HG03442 (cell line): ENCODE data around the gene ONECUT3.

ENCODE experiments used
- ATAC-seq: cut with Tn5 transposase; IDR thresholded peaks from one replicate; pipeline ENCODE4 v1.9.1; 2021; ENCODE audit warnings: mild to moderate bottlenecking, moderate library complexity; ENCODE audit not compliant: unreplicated experiment

Gene ONECUT3

GRCh38 chr19:1739960-1740629, 13.2 kb upstream of the ONECUT3 start:
- no peak for ATAC-seq

DNA sequence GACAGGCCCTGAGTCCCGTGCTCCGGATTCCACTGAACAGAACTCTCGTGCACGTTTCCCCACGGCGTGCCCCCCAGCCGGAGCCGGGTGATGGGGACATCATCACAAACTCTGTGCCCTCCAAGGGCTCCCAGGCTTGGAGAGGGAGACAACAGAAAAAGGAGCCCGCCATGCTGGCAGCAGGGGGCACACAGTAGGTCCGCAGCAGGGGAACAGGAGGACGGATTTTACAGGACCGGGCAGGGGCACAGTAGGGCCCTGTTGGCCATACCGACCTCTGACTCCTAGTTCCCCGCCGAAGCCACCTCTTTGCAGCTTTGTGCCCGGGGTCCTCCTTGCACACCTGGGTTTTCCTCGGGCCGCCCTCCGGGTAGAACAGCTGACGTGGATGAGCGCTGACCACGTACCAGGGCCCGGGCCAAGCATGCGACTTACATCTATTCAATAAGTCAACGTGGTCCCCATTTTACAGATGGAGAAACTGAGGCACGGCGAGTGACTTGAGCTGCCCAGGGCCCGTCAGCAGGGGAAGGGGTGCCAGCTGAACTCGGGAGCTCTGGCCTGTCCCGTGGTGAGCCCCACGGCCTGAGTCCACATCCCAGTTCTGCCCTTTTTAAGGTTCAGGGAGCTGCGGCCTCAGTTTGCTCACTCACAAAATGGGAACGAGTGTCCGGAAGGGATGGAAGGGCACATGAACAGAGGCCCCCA, 10.2 kb upstream of the ONECUT3 start:
- no peak for ATAC-seq

DNA sequence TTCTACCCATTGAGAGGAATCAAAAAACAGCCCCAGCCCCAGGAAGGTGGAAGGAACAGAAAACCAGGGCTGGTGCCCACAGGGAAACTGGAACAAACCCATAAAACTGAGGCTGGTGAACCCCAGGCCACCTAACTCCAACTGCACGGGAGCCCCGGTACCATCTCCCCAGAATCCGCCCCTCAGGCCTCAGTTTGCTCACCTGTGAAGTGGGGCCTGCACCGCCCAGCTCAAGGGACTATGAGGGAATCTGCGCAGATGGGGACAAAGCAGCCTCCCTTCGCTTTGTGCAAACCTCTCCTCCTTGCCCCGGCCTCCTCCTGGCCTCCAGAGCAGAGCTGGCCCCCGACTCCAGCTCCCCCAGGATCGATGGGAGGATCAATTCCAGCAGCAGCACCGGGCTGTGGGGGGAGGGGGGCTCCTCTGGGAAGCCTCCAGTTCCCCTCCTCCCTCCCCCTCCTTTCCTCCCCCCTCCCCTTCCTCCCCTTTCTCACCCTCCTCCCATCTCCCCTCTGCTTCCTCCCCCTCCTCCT, 9.1 kb upstream of the ONECUT3 start:
- no peak for ATAC-seq

DNA sequence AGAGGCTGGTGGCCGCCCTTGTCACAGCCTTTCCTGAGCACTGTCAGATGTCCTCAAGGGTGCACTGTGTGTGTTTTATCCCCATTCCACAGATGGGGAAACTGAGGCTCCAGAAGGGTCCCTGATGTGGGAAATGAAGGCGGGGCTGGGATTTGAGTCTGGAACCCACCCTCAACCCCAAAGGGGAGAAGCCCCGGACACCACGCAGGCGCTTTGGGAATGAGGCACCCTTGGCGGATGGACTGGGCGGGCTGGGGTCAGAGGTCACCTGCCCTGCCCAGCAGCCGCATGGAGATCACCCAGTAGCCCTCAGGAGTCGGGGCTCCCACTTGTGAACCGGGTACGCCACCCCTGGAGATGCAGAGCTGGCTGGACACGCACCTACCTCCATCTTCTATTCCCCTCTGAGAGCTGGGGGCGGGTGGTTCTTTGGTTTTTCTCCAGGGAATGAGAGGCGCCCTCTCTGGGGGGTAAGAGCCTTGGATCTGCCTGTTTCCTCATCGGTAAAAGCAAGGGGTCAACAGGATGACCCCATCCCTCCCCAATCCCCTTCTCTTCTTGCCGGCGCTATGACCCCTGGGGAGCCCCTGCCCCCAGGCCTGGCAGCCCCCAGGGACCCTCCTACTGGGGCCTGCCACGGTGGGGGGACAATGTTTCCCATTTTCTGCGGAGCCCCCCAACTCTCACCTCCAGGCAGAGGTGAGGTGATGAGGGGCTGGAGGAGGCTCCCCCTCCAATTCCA, 8.3 kb upstream of the ONECUT3 start:
- ATAC-seq: no peak

DNA sequence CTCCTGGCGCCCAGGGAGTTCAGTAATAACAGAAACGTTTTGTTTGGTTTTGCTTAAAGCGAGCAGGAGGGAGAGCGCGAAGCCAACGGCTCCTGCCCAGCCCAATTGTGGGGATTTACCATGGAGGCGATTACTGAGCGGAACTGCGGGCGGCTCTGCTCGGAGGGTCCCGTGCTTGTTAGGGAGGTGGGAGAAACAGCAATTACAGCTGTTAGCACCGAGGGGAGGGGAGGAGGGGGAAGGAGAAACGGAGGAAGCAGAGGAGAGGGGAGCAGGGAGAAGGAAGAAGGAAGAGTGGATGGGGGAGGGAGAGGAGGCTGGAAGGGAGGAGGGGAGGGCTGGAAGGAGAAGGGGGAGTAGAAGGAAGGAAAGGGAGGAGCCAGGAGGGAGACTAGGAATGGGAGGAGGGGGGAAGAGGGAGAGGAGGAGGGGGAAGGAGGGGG, 7.7 kb upstream of the ONECUT3 start:
- no peak for ATAC-seq

- ATAC-seq: no peak
Measured at GRCh38 chr19:1746401-1747284, 6.7 kb upstream of the ONECUT3 start.

- no peak for ATAC-seq
Measured at GRCh38 chr19:1747285-1748114, 5.8 kb upstream of the ONECUT3 start.

DNA sequence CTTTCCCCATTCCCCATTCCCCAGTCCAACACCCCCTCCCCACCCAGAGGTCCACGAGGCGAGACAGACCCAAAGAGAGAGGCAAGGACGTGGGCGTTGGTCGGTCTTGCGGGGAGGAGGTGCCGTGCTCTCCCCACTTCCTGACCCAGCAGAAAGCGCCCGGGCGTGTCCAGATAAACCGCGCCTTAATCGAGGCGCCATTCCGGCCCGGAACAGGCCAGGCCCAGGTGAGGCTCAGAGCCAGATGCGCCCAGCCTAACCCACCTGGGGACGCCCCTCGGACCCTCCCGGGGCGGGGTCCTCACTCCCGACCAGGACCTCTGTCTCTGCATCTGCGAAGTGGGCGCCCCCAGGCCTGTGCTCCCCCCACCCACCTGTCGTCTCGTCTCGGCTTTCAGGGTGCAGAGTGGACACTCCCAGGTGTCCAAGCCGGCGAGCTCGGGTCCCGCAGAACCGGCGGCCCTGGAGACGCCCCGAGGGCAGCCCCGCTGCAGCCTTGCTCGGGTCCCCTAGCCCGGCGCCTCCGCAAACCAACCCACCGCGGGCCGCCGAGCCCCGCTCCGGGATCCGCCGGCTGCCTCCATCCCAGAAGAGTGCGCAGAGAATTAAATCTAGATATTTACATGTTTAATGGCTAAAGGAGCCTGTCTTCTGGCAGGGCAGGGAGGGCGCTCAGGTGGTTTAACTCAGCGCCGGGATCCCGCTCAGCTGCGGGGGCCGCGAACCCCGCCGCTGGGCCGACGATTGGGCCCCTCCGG, 5.0 kb upstream of the ONECUT3 start:
- ATAC-seq: no peak

DNA sequence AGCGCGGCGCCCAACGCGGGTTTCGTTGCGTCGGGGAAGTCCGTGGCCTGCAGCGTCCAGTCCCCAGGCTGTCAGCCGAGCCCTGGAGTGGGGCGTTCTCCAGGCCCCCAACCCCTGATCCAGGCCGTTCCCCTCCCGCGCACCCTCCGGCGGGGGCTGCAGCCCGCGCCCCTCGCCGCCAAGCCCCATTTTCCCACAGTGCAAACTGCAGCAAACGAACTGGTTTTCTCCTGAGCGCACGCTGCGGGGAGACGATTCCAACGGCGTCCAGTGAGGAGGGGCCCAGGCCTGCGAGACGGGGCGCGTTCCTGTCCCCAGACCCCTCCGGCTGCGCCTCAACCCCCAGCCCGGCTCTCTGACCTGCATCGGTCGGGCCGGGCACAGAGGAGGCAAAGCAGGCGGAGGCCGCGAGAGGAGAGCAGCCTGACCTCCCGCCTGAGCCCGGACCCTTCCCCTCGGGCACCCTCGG, 4.4 kb upstream of the ONECUT3 start:
- ATAC-seq: no peak

DNA sequence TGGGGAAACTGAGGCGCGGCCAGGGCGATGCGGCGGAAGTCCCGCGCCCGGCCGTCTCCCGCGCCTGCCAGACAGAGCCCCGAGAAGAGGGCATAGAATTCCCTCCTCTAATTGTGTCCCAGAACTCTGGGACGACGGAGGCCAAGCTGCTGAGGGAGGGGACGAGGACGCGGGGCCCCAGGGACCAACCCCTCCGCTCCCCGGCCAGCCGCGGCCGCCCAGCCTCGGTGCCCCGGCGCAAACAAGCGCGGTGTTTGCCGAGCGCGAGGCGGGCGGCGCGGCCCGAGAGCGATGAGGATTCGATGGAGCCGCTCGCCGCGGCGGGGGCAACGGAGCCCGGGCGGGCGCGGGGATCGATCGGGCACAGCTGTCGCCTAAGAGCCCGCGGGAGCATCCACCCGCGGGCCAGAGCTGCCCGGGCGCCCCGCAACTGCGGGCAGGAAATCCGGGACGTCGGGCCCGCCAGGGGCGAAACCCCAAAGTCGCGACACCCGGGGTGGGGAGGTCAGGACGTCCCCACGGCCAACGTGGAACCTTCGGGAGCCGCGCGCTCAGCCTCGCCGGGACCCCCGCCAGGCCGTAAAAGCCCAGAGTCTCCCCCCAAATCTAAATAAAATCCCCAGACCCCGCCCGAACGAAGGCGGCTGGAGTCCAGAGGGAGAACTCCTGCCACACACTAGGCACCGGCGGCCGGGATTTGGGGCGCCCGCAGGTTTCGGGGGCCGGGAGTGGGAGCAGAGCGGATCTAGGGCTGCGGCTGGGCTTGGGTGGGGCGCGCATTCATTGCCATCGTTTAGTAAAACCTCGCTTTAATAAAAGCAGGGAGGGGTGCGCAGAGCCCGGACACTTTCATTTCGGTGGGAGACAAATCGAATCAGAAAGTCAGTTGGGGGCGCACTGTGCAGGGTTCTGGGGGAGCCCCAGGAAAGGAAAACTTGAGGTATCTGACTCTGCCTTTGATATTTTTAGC, 3.6 kb upstream of the ONECUT3 start:
- ATAC-seq: no peak

- no peak for ATAC-seq
Measured at GRCh38 chr19:1750343-1751021, 2.8 kb upstream of the ONECUT3 start.

DNA sequence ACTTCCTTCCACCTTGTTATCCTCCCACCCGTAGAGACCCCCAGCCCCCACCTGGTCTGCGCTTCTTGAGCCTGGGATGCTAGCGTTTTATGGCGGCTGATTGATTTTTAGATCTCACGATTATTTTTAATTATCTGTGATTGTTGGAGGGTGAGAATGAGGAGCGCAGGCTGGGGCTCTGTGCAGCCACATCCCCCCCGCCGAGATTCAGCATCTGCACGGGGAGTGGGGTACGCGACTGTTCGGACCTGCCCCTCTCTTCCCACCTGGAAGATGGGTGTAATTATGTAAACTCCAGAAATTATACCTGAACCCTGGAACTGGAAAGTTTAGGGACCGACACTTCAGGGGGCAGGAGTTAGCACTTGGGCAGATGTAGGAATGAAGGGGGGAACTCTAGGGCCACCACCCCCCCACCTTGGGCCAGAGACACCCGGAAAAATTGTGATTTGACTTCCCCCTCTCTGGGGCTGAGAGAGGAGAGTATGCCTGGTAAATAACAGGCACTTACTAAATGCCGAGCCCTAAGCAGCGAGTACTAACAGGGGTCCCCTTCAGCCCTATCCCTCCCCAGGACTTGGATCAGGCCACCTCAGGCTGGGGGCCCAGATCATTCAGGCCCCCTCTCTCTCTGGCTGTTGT, 1.8 kb upstream of the ONECUT3 start:
- no peak for ATAC-seq

GRCh38 chr19:1752009-1752756, 1.1 kb upstream of the ONECUT3 start:
- ATAC-seq: no peak

DNA sequence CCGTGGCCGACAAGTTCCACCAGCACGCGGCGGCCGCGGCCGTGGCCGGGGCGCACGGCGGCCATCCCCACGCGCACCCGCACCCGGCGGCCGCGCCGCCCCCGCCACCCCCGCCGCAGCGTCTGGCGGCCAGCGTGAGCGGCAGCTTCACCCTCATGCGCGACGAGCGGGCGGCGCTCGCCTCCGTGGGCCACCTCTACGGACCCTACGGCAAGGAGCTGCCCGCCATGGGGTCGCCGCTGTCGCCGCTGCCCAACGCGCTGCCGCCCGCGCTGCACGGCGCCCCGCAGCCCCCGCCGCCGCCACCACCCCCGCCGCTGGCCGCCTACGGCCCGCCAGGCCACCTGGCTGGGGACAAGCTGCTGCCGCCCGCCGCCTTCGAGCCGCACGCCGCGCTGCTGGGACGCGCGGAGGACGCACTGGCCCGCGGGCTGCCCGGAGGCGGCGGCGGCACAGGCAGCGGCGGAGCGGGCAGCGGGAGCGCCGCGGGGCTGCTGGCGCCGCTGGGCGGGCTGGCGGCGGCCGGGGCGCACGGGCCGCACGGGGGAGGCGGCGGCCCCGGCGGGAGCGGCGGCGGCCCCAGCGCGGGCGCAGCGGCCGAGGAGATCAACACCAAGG, 821 bp downstream of the ONECUT3 start:
- ATAC-seq: no peak

DNA sequence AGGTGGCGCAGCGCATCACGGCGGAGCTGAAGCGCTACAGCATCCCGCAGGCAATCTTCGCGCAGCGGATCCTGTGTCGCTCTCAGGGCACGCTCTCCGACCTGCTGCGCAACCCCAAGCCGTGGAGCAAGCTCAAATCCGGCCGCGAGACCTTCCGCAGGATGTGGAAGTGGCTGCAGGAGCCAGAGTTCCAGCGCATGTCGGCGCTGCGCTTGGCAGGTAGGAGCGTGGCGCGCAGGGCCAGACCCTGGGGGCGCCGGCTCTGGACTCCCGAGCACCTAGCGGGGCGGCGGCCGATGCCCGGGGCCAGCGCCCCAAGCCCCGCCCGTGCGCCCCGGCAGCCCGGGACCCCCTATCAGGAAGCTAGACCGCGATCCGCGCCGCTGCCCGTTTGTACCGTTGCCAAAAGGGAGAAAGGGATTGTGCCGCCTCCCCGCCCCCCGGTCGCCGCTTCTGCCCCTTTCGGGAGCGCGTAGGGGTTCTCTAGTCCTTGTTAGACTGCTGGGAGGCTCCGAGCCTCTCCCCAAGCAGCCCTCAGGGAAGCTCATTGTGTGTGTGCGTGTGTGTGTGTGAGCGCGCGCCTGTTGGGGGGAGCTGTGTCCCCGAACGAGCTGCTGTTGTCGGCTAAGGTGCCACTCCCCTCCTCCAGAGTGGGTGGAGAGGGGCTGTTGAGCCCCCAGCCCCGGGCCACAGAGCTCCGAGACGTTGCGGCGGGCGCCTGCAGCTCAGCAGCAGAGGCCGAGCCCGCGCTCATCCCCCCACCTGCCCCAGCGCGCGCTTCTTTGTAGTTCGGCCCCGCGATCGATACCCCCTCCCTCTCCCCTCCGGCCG, 1.5 kb downstream of the ONECUT3 start:
- no peak for ATAC-seq
